ENCODE measurements around the gene ZNF611.
A peak's percentile ranks its signal among the peaks of the same experiment; 100 is the strongest.
"Not testable (repeated sequence)": the region's sequence is repeated elsewhere in the genome, so short reads cannot be mapped to it uniquely, and the experiment has no call there.

The ZNF611 gene

GRCh38 chr19:52734893-52735661, at the start of gene ZNF611:
Gene ZNF611 (minus strand): TSS chr19:52735044. CDS start chr19:52715894, 19,150 bp downstream.
- peak; percentile 100 for DNase-seq

GRCh38 chr19:52782864-52783263, 48.0 kb upstream of the ZNF611 start:
- DNase-seq: not testable (repeated sequence)

- DNase-seq: peak; percentile 44
These were observed 44.0 kb upstream of the ZNF611 start for GRCh38 chr19:52778811-52779210.

GRCh38 chr19:52756447-52756846, 21.6 kb upstream of the ZNF611 start:
- not testable (repeated sequence) for DNase-seq

GRCh38 chr19:52749780-52750179, 14.9 kb upstream of the ZNF611 start:
- no peak for DNase-seq

- no peak for DNase-seq
These were observed 13.6 kb upstream of the ZNF611 start for GRCh38 chr19:52748336-52748950.

GRCh38 chr19:52745919-52746318, 11.1 kb upstream of the ZNF611 start:
- DNase-seq: not testable (repeated sequence)

GRCh38 chr19:52743091-52743490, 8.2 kb upstream of the ZNF611 start:
- DNase-seq: no peak

- no peak for DNase-seq
These were observed 7.7 kb upstream of the ZNF611 start for GRCh38 chr19:52742516-52742915.

- no peak for DNase-seq
These were observed 7.2 kb upstream of the ZNF611 start for GRCh38 chr19:52741951-52742485.

- DNase-seq: not testable (repeated sequence)
These were observed 6.5 kb upstream of the ZNF611 start for GRCh38 chr19:52741371-52741770.

GRCh38 chr19:52739576-52739975, 4.7 kb upstream of the ZNF611 start:
- DNase-seq: no peak

GRCh38 chr19:52735734-52736133, 890 bp upstream of the ZNF611 start:
- DNase-seq: no peak

GRCh38 chr19:52734331-52734892, 432 bp downstream of the ZNF611 start:
- DNase-seq: no peak

GRCh38 chr19:52726051-52726450, 8.8 kb downstream of the ZNF611 start:
- not testable (repeated sequence) for DNase-seq

GRCh38 chr19:52725528-52725961, 9.3 kb downstream of the ZNF611 start:
- no peak for DNase-seq

GRCh38 chr19:52724701-52725514, 9.9 kb downstream of the ZNF611 start:
- no peak for DNase-seq

GRCh38 chr19:52723907-52724598, 10.8 kb downstream of the ZNF611 start:
- DNase-seq: not testable (repeated sequence)

GRCh38 chr19:52722062-52723003, 12.5 kb downstream of the ZNF611 start:
- no peak for DNase-seq

GRCh38 chr19:52720541-52720940, 14.3 kb downstream of the ZNF611 start:
- not testable (repeated sequence) for DNase-seq

- no peak for DNase-seq
These were observed 18.3 kb downstream of the ZNF611 start for GRCh38 chr19:52716522-52716921.
